NCI-H526 (cell line): ENCODE measurements around the gene ZC3H12A.
A peak's percentile ranks its signal among the peaks of the same experiment; 100 is the strongest.

Experiments used
- DNase-seq, 2 experiments: peaks; one replicate each; lab custom pipeline; 2025; lab: John Stamatoyannopoulos, UW

The ZC3H12A gene

DNA sequence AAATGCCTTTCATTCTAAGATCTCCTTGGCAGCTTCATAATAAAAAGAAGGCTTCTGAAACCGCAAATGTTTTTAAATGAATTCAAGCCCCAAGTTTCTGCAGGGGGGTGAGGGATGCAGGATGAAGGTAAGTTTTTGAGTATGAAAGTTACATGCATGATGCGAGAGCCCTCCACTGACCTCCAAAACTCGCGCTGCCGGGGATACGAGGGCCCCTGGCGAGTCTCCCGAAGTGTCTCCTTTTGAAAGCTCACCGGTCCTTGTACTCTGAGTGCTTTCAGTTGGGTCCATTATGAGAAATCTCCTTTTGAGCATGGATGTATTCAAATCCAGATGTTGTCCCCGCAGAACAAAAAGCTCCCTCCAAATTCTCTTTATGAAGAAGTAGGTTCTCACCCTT, 18.9 kb upstream of the ZC3H12A start:
- no peak for DNase-seq

GRCh38 chr1:37456614-37457013, 17.8 kb upstream of the ZC3H12A start:
- DNase-seq = no peak

GRCh38 chr1:37458551-37458950, 15.8 kb upstream of the ZC3H12A start:
- peak in 1 of 2 experiments; percentile 41 for DNase-seq

GRCh38 chr1:37461698-37462436, 12.5 kb upstream of the ZC3H12A start:
- no peak for DNase-seq

- no peak for DNase-seq
Observed at GRCh38 chr1:37464443-37464842, 9.9 kb upstream of the ZC3H12A start.

DNA sequence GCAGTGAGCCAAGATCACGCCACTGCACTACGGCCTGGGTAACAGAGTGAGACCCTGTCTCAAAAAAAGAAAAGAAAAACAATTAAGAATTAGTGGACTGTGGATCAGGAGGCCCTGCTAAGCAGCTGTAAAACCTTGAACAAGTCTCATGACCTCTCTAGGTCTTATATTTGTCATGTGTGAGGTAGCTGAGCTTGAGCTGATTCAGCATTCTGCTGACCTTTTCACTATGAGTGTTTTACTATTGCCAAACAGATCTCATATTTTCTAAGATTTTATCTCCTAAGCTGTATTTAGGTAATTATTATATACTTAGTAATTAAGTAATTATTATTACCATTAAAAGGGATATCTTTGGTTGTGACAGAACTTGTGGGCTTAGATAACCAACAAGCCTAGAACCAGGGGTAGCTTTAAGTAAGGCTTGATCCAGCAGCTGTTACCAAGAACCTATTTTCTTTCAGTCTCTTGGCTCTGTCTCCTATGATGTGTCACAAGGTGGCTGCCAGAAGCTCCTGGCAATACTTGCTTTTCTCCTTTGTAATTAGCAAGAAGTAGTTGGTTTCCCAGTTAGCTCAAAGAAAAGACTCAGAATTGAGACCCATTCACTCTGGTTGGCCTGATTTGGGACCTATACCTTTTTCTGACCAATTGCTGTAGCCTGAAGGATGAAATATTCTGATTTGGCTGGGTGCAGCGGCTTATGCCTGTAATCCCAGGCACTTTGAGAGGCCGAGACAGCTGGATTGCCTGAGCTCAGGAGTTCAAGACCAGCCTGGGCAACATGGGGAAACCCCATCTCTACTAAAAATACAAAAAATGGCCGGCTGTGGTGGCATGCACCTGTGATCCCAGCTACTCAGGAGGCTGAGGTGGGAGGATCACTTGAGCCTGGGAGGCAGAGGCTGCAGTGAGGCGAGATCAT, 8.5 kb upstream of the ZC3H12A start:
- DNase-seq = no peak

GRCh38 chr1:37468037-37468436, 6.3 kb upstream of the ZC3H12A start:
- DNase-seq = no peak

GRCh38 chr1:37469386-37469785, 5.0 kb upstream of the ZC3H12A start:
- no peak for DNase-seq

DNA sequence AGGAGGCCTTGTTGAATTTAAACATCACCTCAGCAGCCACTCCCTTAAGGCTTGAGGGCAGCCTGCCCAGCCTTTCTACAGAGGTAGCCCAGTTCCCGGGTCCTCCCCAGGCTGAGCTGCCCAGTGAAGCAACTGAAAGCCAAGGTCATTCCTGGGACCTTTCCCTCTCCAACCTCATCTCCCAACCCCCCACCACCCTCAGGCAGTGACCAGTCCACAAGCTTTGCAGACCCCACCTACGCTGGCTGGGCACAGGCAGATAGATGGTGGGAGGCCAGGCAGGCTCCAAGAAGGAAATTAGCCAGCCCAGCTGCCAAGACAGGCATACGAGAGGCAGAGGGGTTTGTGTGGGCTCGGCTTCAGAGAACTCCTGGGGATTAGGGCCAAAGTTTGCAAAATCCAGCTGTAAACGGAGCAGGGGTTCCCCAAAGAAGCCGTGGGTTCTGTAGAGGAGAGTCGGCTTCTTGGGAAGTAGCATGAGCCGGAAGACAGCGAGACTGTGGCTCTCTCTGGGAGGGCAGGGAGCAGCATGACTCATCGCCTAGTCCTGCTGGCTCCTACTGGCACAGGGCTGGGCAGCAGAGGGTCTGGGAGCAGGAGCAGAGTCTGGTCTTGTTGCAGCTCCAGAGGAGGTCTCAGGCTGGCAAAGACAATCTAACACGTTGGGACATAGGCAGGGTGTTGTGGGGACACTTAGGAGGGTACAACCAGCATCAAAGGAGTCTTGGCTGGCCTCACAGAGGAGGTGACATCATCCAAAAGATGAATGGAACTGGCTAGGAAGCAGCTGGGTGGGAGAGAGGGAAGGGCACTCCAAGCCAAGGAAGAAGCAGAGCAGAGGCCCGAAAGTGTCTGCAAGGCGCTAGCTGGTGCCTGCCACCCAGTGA, 2.8 kb upstream of the ZC3H12A start:
- DNase-seq = no peak

DNA sequence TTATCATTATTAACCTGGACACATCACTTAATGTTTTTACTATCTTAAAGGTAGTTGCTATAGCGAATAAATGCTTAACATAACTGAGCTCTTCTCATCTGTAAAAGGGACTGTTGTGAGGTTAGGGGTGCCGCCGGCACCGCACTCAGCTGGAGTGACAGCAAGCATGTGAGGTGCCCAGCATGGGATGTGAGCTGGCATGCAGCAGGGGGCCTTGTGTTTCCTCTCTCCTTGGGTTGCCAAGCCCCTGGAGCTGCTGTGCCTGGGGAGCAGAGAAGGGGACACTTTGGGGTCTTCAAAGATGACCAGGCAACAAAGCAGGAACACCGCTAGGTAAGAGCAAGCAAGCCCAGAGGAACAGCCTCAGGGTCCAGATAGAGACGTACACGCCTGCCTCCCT, 2.1 kb upstream of the ZC3H12A start:
- DNase-seq = no peak

DNA sequence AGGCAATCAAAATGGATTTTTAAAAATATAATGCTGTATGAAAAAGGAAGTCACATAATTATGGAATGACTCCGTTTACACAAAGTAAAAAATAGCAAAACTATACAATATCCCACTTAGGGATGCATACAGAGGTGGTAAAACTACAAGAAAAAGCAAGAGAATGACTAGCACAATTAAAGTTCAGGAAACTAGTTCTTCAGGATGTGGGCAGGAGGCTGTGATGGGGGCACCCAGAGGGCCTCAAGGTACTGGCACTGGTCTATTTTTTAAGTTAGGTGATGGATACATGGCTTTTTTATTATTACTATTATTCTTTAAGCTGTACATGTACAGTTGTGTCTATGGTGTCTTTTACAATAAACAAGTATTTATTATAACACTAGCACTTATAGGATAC, 1.4 kb upstream of the ZC3H12A start:
- DNase-seq = no peak

DNA sequence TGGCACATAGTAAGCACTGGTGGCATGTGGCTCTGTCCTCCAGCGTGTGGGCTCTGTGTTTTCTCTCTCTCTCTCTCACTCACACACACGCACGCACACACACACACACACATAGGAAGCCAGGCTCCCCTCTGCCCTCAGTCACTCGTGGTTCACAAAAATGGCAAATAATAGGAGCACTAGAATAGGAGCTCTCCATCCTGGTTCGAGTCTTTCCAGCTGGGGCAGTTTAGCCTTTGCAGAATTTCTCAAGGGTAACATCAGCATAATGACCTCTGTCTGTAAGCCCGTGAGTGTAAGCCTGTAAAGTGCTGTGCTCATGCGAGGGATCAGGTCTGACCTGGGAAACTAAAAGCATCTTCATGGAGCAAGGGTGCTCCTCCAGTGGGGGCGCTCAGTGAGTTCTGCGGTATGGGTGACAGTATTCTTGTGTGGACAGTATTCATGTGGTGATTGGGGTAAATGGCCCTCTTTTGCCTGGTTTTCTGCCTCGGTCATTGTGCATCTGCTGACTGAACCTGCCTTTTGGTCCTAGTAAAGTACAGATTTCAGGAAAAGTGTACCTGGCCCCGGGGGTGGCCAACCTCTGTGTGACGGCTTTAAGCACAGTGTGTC, 842 bp upstream of the ZC3H12A start:
- peak in 1 of 2 experiments; percentile 60 for DNase-seq

GRCh38 chr1:37474697-37475379, 458 bp downstream of the ZC3H12A start:
- DNase-seq = peak in 1 of 2 experiments; percentile 67

DNA sequence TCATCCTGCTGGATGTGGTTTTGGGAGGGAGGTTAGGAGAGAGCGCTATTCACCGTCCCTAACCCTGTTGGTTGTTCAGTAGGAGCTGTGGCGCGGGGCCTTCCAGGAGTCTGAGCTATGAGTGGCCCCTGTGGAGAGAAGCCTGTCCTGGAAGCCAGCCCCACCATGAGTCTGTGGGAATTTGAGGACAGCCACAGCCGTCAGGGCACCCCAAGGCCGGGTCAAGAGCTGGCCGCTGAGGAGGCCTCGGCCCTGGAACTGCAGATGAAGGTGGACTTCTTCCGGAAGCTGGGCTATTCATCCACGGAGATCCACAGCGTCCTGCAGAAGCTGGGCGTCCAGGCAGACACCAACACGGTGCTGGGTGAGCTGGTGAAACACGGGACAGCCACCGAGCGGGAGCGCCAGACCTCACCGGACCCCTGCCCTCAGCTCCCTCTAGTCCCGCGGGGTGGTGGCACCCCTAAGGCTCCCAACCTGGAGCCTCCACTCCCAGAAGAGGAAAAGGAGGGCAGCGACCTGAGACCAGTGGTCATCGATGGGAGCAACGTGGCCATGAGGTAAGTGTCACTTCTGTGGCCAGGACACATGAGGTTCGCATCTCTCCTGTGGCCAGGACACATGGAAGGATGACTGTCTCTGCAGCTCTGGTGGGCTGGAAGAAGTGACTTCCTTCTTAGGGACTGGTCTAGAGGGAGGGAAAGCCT, 1.2 kb downstream of the ZC3H12A start:
- no peak for DNase-seq

- no peak for DNase-seq
Observed at GRCh38 chr1:37476087-37476452, 1.7 kb downstream of the ZC3H12A start.

- peak in 1 of 2 experiments; percentile 67 for DNase-seq
Observed at GRCh38 chr1:37476460-37477197, 2.2 kb downstream of the ZC3H12A start.

- DNase-seq = peak; percentile 91 to 99
Observed at GRCh38 chr1:37477198-37477931, 3.0 kb downstream of the ZC3H12A start.

DNA sequence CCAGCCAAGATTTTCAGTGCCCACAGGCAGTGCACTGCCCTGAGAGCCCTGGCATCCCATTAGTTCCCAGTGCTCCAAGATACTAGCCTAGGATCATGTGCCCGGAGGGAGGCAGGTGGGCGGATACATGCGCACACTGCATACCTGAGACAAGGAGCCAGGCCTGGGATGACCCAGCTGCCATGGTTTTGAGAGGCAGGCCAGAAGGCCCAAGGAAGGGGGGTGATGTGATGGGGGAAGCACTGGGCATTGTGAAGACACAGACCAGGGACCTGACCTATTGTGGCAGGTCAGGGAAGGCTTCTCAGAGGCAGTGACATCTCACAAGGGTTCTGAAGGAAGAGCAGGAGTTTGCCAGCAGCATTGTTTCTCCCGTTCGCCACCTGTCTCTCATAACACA, 3.6 kb downstream of the ZC3H12A start:
- DNase-seq = peak; percentile 17 to 66

- DNase-seq = no peak
Observed at GRCh38 chr1:37478451-37478881, 4.1 kb downstream of the ZC3H12A start.
